HL-60 (cell line): ENCODE measurements around the gene PRND.
A peak's percentile ranks its signal among the peaks of the same experiment; 100 is the strongest.

ENCODE experiments used
- DNase-seq, 2 experiments: peaks; one replicate each; pipeline ENCODE4 v3.0.0-alpha.2; 2010 to 2020; ENCODE audit warnings: low read depth in 1 of 2, low spot score in 1 of 2
- H3K27ac ChIP-seq: fragments of 250-450 bp; sonication (Bioruptor Pico); replicated peaks from 2 replicates; pipeline ENCODE4 v1.5.1; 2020; ENCODE audit warnings: mild to moderate bottlenecking, moderate library complexity
- H3K27me3 ChIP-seq: fragments of 250-450 bp; sonication (Bioruptor Pico); 2 replicates; pipeline ENCODE4 v1.5.1; 2021; ENCODE audit warnings: mild to moderate bottlenecking, moderate library complexity; ENCODE audit not compliant: insufficient read depth, poor library complexity, severe bottlenecking
- H3K4me3 ChIP-seq: replicated peaks from 2 replicates; pipeline ENCODE4 v1.5.1; 2011; ENCODE audit warnings: mild to moderate bottlenecking, control low read depth, low read length; ENCODE audit not compliant: insufficient read depth
- CTCF ChIP-seq: IDR thresholded peaks from one replicate; pipeline ENCODE4 v1.5.1; 2011; ENCODE audit warnings: low read length, control low read depth, inconsistent platforms; ENCODE audit not compliant: insufficient read depth
- GABPA ChIP-seq: IDR thresholded peaks from 2 replicates; pipeline ENCODE4 v1.6.1; 2012; ENCODE audit warnings: low read depth
- POLR2AphosphoS5 ChIP-seq: IDR thresholded peaks from 2 replicates; pipeline ENCODE4 v1.6.1; 2012; ENCODE audit warnings: low read depth
- REST ChIP-seq: IDR thresholded peaks from 2 replicates; pipeline ENCODE4 v1.6.1; 2012; ENCODE audit warnings: low read depth; ENCODE audit not compliant: insufficient replicate concordance
- SPI1 ChIP-seq: IDR thresholded peaks from 2 replicates; pipeline ENCODE4 v1.6.1; 2012; ENCODE audit warnings: low read depth, mild to moderate bottlenecking, borderline replicate concordance

PRND gene

GRCh38 chr20:4765681-4766080 lies 44.0 kb downstream of the PRND start:
- H3K4me3 ChIP-seq, result no peak overlapping the region
- TF ChIP-seq SPI1, result no peak
- TF ChIP-seq GABPA, result no peak
- TF ChIP-seq CTCF, result no peak
- TF ChIP-seq POLR2AphosphoS5, result no peak
- no peak for TF ChIP-seq REST
- H3K27me3 ChIP-seq, result no peaks in the 10 kb centered on the region
- peak overlapping the region; percentile 74 for H3K27ac ChIP-seq
- DNase-seq, result no peak

- H3K27me3 ChIP-seq, result no peaks in the 10 kb centered on the region
- no peak overlapping the region for H3K4me3 ChIP-seq
- TF ChIP-seq SPI1, result peak; percentile 83
- no peak for TF ChIP-seq GABPA
- DNase-seq, result peak in 1 of 2 experiments; percentile 89
- H3K27ac ChIP-seq, result peak overlapping the region; percentile 74
Measured at GRCh38 chr20:4766631-4767030, 44.9 kb downstream of the PRND start.

GRCh38 chr20:4767084-4767483 lies 45.4 kb downstream of the PRND start:
- DNase-seq, result no peak
- no peak overlapping the region for H3K4me3 ChIP-seq

More at GRCh38 chr20:4767084-4767483, 45.4 kb downstream of the PRND start:
- H3K27me3 ChIP-seq, result no peaks in the 10 kb centered on the region
- peak overlapping the region; percentile 74 for H3K27ac ChIP-seq
- no peak for TF ChIP-seq CTCF
- no peak for TF ChIP-seq GABPA
- TF ChIP-seq REST, result no peak
- no peak for TF ChIP-seq SPI1
- TF ChIP-seq POLR2AphosphoS5, result no peak
